ENCODE measurements around the gene CATSPERD. TPM values are rescaled to one million over a fixed set of nuclear protein-coding genes. Genes with fewer than 3 reads are reported as not detected.

CATSPERD gene
- polyA plus RNA-seq, 1 donor (not counting 4 experiments of a cell fraction or from before 2014, with no cell fraction given): not detected

- H3K4me2 ChIP-seq (ENCODE audit: control insufficient read depth, extremely low read depth, insufficient read depth, low read depth, low read length): no peak overlapping the region
- no peak overlapping the region for H3K4me3 ChIP-seq (ENCODE audit: control insufficient read depth in 2 of 3, extremely low read depth in 1 of 3, insufficient read depth in 2 of 3, low read depth in 1 of 3, low read length in 3 of 3)
- DNase-seq (ENCODE audit: low read depth, low spot score) (no peak), FAIRE-seq (no peak)
- no peaks in the 10 kb centered on the region for H3K9me1 ChIP-seq (ENCODE audit: control insufficient read depth, extremely low read depth, insufficient read depth, low read length)
- peaks cover 14 to 58% of the 10 kb centered on the region in 2 experiments for H3K36me3 ChIP-seq (ENCODE audit: control insufficient read depth in 2 of 2, extremely low read depth in 1 of 2, insufficient read depth in 2 of 2, low read length in 2 of 2)
- H3K9ac ChIP-seq (ENCODE audit: control insufficient read depth, extremely low read depth, insufficient read depth, low read length): no peak overlapping the region
- H3K9me3 ChIP-seq (ENCODE audit: control insufficient read depth, low read depth, low read length): no peaks in the 10 kb centered on the region
- H3K79me2 ChIP-seq (ENCODE audit: control insufficient read depth, insufficient read depth, low read length): peaks cover 52% of the 10 kb centered on the region
- no peaks in the 10 kb centered on the region for H3K27me3 ChIP-seq (ENCODE audit: control insufficient read depth, extremely low read depth, insufficient read depth, low read length)
- dilution Hi-C loops (cut with MboI; ENCODE audit: extremely low pct_ligation_motif_present, low sequenced_read_pairs): no loop called here
- no peak overlapping the region for H2AFZ ChIP-seq (ENCODE audit: control insufficient read depth, low read length)
- peaks cover 7% of the 10 kb centered on the region for H3K4me1 ChIP-seq (ENCODE audit: control insufficient read depth, extremely low read depth, insufficient read depth, low read length)
- TF ChIP-seq, protein P1, sequence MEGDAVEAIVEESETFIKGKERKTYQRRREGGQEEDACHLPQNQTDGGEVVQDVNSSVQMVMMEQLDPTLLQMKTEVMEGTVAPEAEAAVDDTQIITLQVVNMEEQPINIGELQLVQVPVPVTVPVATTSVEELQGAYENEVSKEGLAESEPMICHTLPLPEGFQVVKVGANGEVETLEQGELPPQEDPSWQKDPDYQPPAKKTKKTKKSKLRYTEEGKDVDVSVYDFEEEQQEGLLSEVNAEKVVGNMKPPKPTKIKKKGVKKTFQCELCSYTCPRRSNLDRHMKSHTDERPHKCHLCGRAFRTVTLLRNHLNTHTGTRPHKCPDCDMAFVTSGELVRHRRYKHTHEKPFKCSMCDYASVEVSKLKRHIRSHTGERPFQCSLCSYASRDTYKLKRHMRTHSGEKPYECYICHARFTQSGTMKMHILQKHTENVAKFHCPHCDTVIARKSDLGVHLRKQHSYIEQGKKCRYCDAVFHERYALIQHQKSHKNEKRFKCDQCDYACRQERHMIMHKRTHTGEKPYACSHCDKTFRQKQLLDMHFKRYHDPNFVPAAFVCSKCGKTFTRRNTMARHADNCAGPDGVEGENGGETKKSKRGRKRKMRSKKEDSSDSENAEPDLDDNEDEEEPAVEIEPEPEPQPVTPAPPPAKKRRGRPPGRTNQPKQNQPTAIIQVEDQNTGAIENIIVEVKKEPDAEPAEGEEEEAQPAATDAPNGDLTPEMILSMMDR (optimal IDR thresholded peaks at IDR 0.05 in 1 of 3, IDR thresholded peaks at IDR 0.05 in 1 of 3, conservative IDR thresholded peaks at IDR 0.05 in 1 of 3; ENCODE audit: extremely low read depth in 1 of 3, insufficient read depth in 2 of 3, low read length in 3 of 3): no peak
- no peak for TF ChIP-seq EZH2 (IDR thresholded peaks at IDR 0.05; ENCODE audit: low read length)
- peaks cover 47% of the 10 kb centered on the region for H4K20me1 ChIP-seq (ENCODE audit: control insufficient read depth, extremely low read depth, insufficient read depth, low read length)
- H3K27ac ChIP-seq (ENCODE audit: control insufficient read depth, insufficient read depth, low read length): no peak overlapping the region
Observed at GRCh38 chr19:5693195-5694166, 27.0 kb upstream of the CATSPERD start.

- Histone ChIP-seq H3K36me3 (ENCODE audit: control insufficient read depth in 2 of 2, extremely low read depth in 1 of 2, insufficient read depth in 2 of 2, low read length in 2 of 2) (peaks cover 14 to 64% of the 10 kb centered on the region in 2 experiments), H3K9me1 (ENCODE audit: control insufficient read depth, extremely low read depth, insufficient read depth, low read length) (no peaks in the 10 kb centered on the region), H3K79me2 (ENCODE audit: control insufficient read depth, insufficient read depth, low read length) (peaks cover 52% of the 10 kb centered on the region), H3K9me3 (ENCODE audit: control insufficient read depth, low read depth, low read length) (no peaks in the 10 kb centered on the region), H3K4me3 (ENCODE audit: control insufficient read depth in 2 of 3, extremely low read depth in 1 of 3, insufficient read depth in 2 of 3, low read depth in 1 of 3, low read length in 3 of 3) (no peak overlapping the region), H3K27me3 (ENCODE audit: control insufficient read depth, extremely low read depth, insufficient read depth, low read length) (no peaks in the 10 kb centered on the region), H4K20me1 (ENCODE audit: control insufficient read depth, extremely low read depth, insufficient read depth, low read length) (peaks cover 47% of the 10 kb centered on the region), H2AFZ (ENCODE audit: control insufficient read depth, low read length) (no peak overlapping the region), H3K4me2 (ENCODE audit: control insufficient read depth, extremely low read depth, insufficient read depth, low read depth, low read length) (no peak overlapping the region), H3K4me1 (ENCODE audit: control insufficient read depth, extremely low read depth, insufficient read depth, low read length) (peaks cover 7% of the 10 kb centered on the region), H3K9ac (ENCODE audit: control insufficient read depth, extremely low read depth, insufficient read depth, low read length) (no peak overlapping the region), H3K27ac (ENCODE audit: control insufficient read depth, insufficient read depth, low read length) (no peak overlapping the region)
- dilution Hi-C loops (cut with MboI; ENCODE audit: extremely low pct_ligation_motif_present, low sequenced_read_pairs): no loop called here
- TF ChIP-seq, protein P1 (optimal IDR thresholded peaks at IDR 0.05 in 1 of 3, IDR thresholded peaks at IDR 0.05 in 1 of 3, conservative IDR thresholded peaks at IDR 0.05 in 1 of 3; ENCODE audit: extremely low read depth in 1 of 3, insufficient read depth in 2 of 3, low read length in 3 of 3): no peak
- TF ChIP-seq EZH2 (IDR thresholded peaks at IDR 0.05; ENCODE audit: low read length): no peak
- DNase-seq (ENCODE audit: low read depth, low spot score): no peak
- no peak for FAIRE-seq
Observed at GRCh38 chr19:5694167-5694955, 26.1 kb upstream of the CATSPERD start.
